H1 (cell line): ENCODE data around the gene COTL1. TPM values are rescaled to one million over a fixed set of nuclear protein-coding genes. Genes with fewer than 3 reads are reported as not detected.

Experiments used
- CTCF ChIA-PET: fragments of 300-600 bp; sonication (Branson Sonifier 250); formaldehyde crosslinking; loops from one replicate; lab custom pipeline; 2021; ENCODE audit not compliant: partially characterized antibody; lab: Charles Lee
- POLR2A ChIA-PET: fragments of 300-600 bp; sonication (Branson Sonifier 250); formaldehyde crosslinking; loops from one replicate; lab custom pipeline; 2021; ENCODE audit warnings: inconsistent platforms; ENCODE audit not compliant: partially characterized antibody; lab: Charles Lee
- DNase-seq, 2 experiments: peaks; one replicate each; pipeline versions ENCODE4 v3.0.0 to v3.0.0-alpha.2; 2010 to 2022; ENCODE audit warnings: low spot score in 2 of 2, low read depth in 1 of 2, mixed read lengths in 1 of 2
- FAIRE-seq: peaks from 2 replicates; lab custom pipeline; 2011; peaks lifted over from hg19 to GRCh38; lab: Jason Lieb, UNC
- H2AFZ ChIP-seq: 2 replicates; pipeline ENCODE4 v1.8.1; 2012; ENCODE audit warnings: low read length, inconsistent platforms
- H2AK5ac ChIP-seq: 2 replicates; pipeline ENCODE4 v1.6.1; 2013; ENCODE audit warnings: low read depth, low read length
- H2BK120ac ChIP-seq: replicated peaks from 2 replicates; pipeline ENCODE3; 2013; ENCODE audit warnings: low read depth, low read length, inconsistent platforms
- H2BK12ac ChIP-seq: 2 replicates; pipeline ENCODE4 v1.6.1; 2013; ENCODE audit warnings: low read depth, low read length
- H2BK15ac ChIP-seq: 2 replicates; pipeline ENCODE4 v1.6.1; 2013; ENCODE audit warnings: low read length
- H2BK20ac ChIP-seq: 2 replicates; pipeline ENCODE4 v1.6.1; 2013; ENCODE audit warnings: low read length
- H2BK5ac ChIP-seq: 2 replicates; pipeline ENCODE4 v1.6.1; 2013; ENCODE audit warnings: low read depth, low read length
- H3K14ac ChIP-seq: 2 replicates; pipeline ENCODE4 v1.6.1; 2013; ENCODE audit warnings: inconsistent platforms; ENCODE audit not compliant: insufficient read length
- H3K18ac ChIP-seq: 2 replicates; pipeline ENCODE4 v1.6.1; 2013; ENCODE audit warnings: low read length; ENCODE audit errors: extremely low read depth
- H3K23ac ChIP-seq: 2 replicates; pipeline ENCODE4 v1.6.1; 2013; ENCODE audit warnings: inconsistent platforms; ENCODE audit not compliant: insufficient read length
- H3K23me2 ChIP-seq: 2 replicates; pipeline ENCODE4 v1.6.1; 2013; ENCODE audit warnings: low read depth, low read length
- H3K27ac ChIP-seq: 2 replicates; pipeline ENCODE4 v1.6.1; 2011; ENCODE audit warnings: low read depth, low read length, inconsistent platforms
- H3K27me3 ChIP-seq, 4 experiments: replicated peaks in 1 of 4; 1 replicate in 1 of 4; 2 replicates in 3 of 4; pipeline versions ENCODE4 v1.6.1 to v1.8.1; 2011 to 2013; ENCODE audit warnings: low read length in 3 of 4, mild to moderate bottlenecking in 3 of 4, inconsistent platforms in 2 of 4, mixed read lengths in 2 of 4, moderate library complexity in 1 of 4; ENCODE audit not compliant: control insufficient read depth in 3 of 4, insufficient read depth in 3 of 4; ENCODE audit errors: extremely low read depth in 1 of 4
- H3K36me3 ChIP-seq, 4 experiments: 2 replicates each; pipeline versions ENCODE4 v1.6.1 to v1.8.1; 2011 to 2013; ENCODE audit warnings: mild to moderate bottlenecking in 4 of 4, low read length in 3 of 4, moderate library complexity in 2 of 4, control low read depth in 1 of 4, inconsistent platforms in 1 of 4; ENCODE audit not compliant: insufficient read depth in 4 of 4, control insufficient read depth in 2 of 4
- H3K4ac ChIP-seq: replicated peaks from 2 replicates; pipeline ENCODE3; 2013; ENCODE audit warnings: low read length, low read depth, mixed read lengths, inconsistent platforms; ENCODE audit not compliant: insufficient read length
- H3K4me1 ChIP-seq, 4 experiments: replicated peaks in 1 of 4; 1 replicate in 1 of 4; 2 replicates in 3 of 4; pipeline versions ENCODE4 v1.6.1 to v1.8.1; 2011 to 2013; ENCODE audit warnings: low read length in 3 of 4, inconsistent platforms in 2 of 4, mixed read lengths in 1 of 4; ENCODE audit not compliant: insufficient read depth in 4 of 4, control insufficient read depth in 3 of 4
- H3K4me2 ChIP-seq, 2 experiments: 2 replicates each; pipeline versions ENCODE4 v1.6.1 to v1.8.1; 2011 to 2013; ENCODE audit warnings: low read depth in 2 of 2, low read length in 2 of 2, control low read depth in 1 of 2, inconsistent platforms in 1 of 2, mild to moderate bottlenecking in 1 of 2; ENCODE audit not compliant: insufficient read depth in 1 of 2
- H3K4me3 ChIP-seq, 4 experiments: fragments of 200-600, 300-600 bp in 1 of 4; sonication (generic), shearing (Covaris generic), sonication (Bioruptor Twin) in 1 of 4; 2 replicates each; pipeline versions ENCODE4 v1.5.1 to v1.8.1; 2011 to 2016; ENCODE audit warnings: low read length in 4 of 4, low read depth in 3 of 4, control low read depth in 2 of 4, inconsistent platforms in 2 of 4, mild to moderate bottlenecking in 2 of 4, mixed read lengths in 1 of 4, moderate library complexity in 1 of 4; ENCODE audit not compliant: insufficient read depth in 2 of 4; ENCODE audit errors: extremely low read depth in 1 of 4
- H3K56ac ChIP-seq: replicated peaks from 2 replicates; pipeline ENCODE3; 2013; ENCODE audit warnings: low read depth, mild to moderate bottlenecking, mixed read lengths, low read length, inconsistent platforms; ENCODE audit not compliant: insufficient read length
- H3K79me1 ChIP-seq: 2 replicates; pipeline ENCODE4 v1.6.1; 2013; ENCODE audit warnings: low read depth, low read length, control low read depth
- H3K79me2 ChIP-seq, 2 experiments: 2 replicates each; pipeline versions ENCODE4 v1.6.1 to v1.8.1; 2012 to 2013; ENCODE audit warnings: low read length in 2 of 2, mild to moderate bottlenecking in 2 of 2, inconsistent platforms in 1 of 2; ENCODE audit not compliant: insufficient read depth in 2 of 2, control insufficient read depth in 1 of 2
- H3K9ac ChIP-seq, 4 experiments: replicated peaks in 1 of 4; 1 replicate in 1 of 4; 2 replicates in 3 of 4; pipeline versions ENCODE4 v1.6.1 to v1.8.1; 2011 to 2013; ENCODE audit warnings: low read depth in 3 of 4, low read length in 3 of 4, control low read depth in 2 of 4, mild to moderate bottlenecking in 2 of 4, moderate library complexity in 2 of 4, inconsistent platforms in 1 of 4; ENCODE audit errors: extremely low read depth in 1 of 4
- H3K9me3 ChIP-seq, 2 experiments: 2 replicates each; pipeline versions ENCODE4 v1.6.1 to v1.8.1; 2012 to 2013; ENCODE audit warnings: mild to moderate bottlenecking in 2 of 2, moderate library complexity in 2 of 2, control low read depth in 1 of 2, inconsistent platforms in 1 of 2, low read depth in 1 of 2, low read length in 1 of 2, mixed read lengths in 1 of 2; ENCODE audit not compliant: insufficient read depth in 2 of 2
- H4K20me1 ChIP-seq, 2 experiments: replicated peaks in 1 of 2; 2 replicates each; pipeline versions ENCODE3 to v1.8.1; 2011 to 2013; ENCODE audit warnings: inconsistent platforms in 2 of 2, low read length in 2 of 2, mild to moderate bottlenecking in 1 of 2; ENCODE audit not compliant: insufficient read depth in 2 of 2, control insufficient read depth in 1 of 2
- H4K5ac ChIP-seq: 2 replicates; pipeline ENCODE4 v1.6.1; 2013; ENCODE audit warnings: low read length, low read depth, mixed read lengths, inconsistent platforms; ENCODE audit not compliant: insufficient read length
- H4K8ac ChIP-seq: 2 replicates; pipeline ENCODE4 v1.8.0; 2013; ENCODE audit warnings: mild to moderate bottlenecking, moderate library complexity, low read length, inconsistent platforms; ENCODE audit not compliant: insufficient read depth; ENCODE audit errors: extremely low read depth
- H4K91ac ChIP-seq: replicated peaks from 2 replicates; pipeline ENCODE3; 2013; ENCODE audit warnings: low read length, mixed read lengths, inconsistent platforms; ENCODE audit not compliant: insufficient read length
- KDM1A ChIP-seq: fragments of 200-600, 300-600 bp; sonication (generic); IDR thresholded peaks from 2 replicates; pipeline ENCODE4 v1.7.1; 2016; ENCODE audit warnings: mild to moderate bottlenecking, low read length, borderline replicate concordance
- TEAD4 ChIP-seq: IDR thresholded peaks from 2 replicates; pipeline ENCODE4 v1.6.1; 2012; ENCODE audit warnings: low read depth, low read length, inconsistent platforms, mixed read lengths
- WGBS, 2 experiments: shearing (Covaris generic) in 1 of 2; methylation state at CpG; one replicate each; pipeline versions ENCODE4 v1.1.6 to v1.1.7; 2013 to 2015; ENCODE audit warnings: low lambda C conversion rate in 2 of 2, mixed read lengths in 2 of 2, inconsistent platforms in 1 of 2, low coverage in 1 of 2, missing lambda C conversion rate in 1 of 2; ENCODE audit not compliant: insufficient replicate concordance in 2 of 2, insufficient coverage in 1 of 2, insufficient read length in 1 of 2; ENCODE audit errors: extremely low coverage in 1 of 2, missing lambda C conversion rate in 1 of 2; 5-methylcytosine and 5-hydroxymethylcytosine counted together
- polyA plus RNA-seq, 7 experiments: library from polyadenylated mRNA; depleted of rRNA in 3 of 7; stranded (reverse) in 5 of 7; unstranded in 2 of 7; fragments of >200 nt in 5 of 7; fragments of 200-250 nt in 2 of 7; gene quantifications; 1 replicate in 5 of 7; 2 replicates in 1 of 7; 4 replicates in 1 of 7; pipeline versions ENCODE4 v1.2.1 to v1.2.3, GENCODE V29; 2011 to 2013; ENCODE audit warnings: missing spikeins in 2 of 7, mixed read lengths in 2 of 7
- total RNA-seq: library from RNA; stranded (reverse); fragmentation: NEBNext Ultra II Directional; extraction: Animal tissue kit (Norgen Biotek cat#: 25700); gene quantifications from 2 replicates; pipeline ENCODE4 v1.2.1, GENCODE V29; 2021

Gene COTL1
- total and polyA plus RNA-seq, 2 of the 8 experiments (the other 6 are each of a cell fraction or from before 2014, with no cell fraction given), result 59.2 to 183 TPM

- no peaks in the 10 kb centered on the region for H3K36me3 ChIP-seq
- peak overlapping the region; percentile 40; the same call in 1 of the 2 replicates for H2BK15ac ChIP-seq
- no peak overlapping the region for H4K8ac ChIP-seq
- peaks cover 4 to 30% (median 16%) of the 10 kb centered on the region in 4 experiments; a peak in 6 of 7 replicates for H3K4me1 ChIP-seq
- 0 out of 2 replicates have a peak, but pooled peaks have one; percentile 46 for TF ChIP-seq KDM1A
- TF ChIP-seq TEAD4, result no peak
- no peak overlapping the region for H2AFZ ChIP-seq
- CTCF ChIA-PET, result interaction anchor here (0.6 to 1.6 kb wide), 10 partner anchors 11 to 91 kb away, joined by 3 to 10 read pairs (median 4); no protein-coding TSS in a partner anchor
- no peak overlapping the region for H3K18ac ChIP-seq
- POLR2A ChIA-PET, result interaction anchor here (0.7 to 2.3 kb wide), 5 partner anchors 20 to 107 kb away, joined by 3 to 7 read pairs (median 5); no protein-coding TSS in a partner anchor
- no peak overlapping the region for H2BK20ac ChIP-seq
- no peak overlapping the region for H2BK5ac ChIP-seq
- no peak overlapping the region for H4K5ac ChIP-seq
- H3K9ac ChIP-seq, result no peak overlapping the region
- WGBS, 2 experiments, result 96% methylated on average over 14 of the region's 14 CpGs; no CpG with 5 or more reads in 1 of the 2 experiments
- no peak overlapping the region for H2AK5ac ChIP-seq
- peaks cover 26 to 34% of the 10 kb centered on the region in 2 experiments for H4K20me1 ChIP-seq
- H2BK120ac ChIP-seq, result no peak overlapping the region
- no peak overlapping the region for H3K23ac ChIP-seq
- H3K9me3 ChIP-seq, result no peaks in the 10 kb centered on the region
- peak overlapping the region; percentile 32; the same call in 1 of the 2 replicates for H2BK12ac ChIP-seq
- H3K79me1 ChIP-seq, result peaks cover 18% of the 10 kb centered on the region
- FAIRE-seq (no peak), DNase-seq (no peak)
- no peak overlapping the region for H3K4me3 ChIP-seq
- no peak overlapping the region for H3K56ac ChIP-seq
- no peaks in the 10 kb centered on the region for H3K23me2 ChIP-seq
- H3K27ac ChIP-seq, result no peak overlapping the region
- H3K4ac ChIP-seq, result no peak overlapping the region
- no peak overlapping the region for H4K91ac ChIP-seq
- peaks cover 0 to 4% (median 1%) of the 10 kb centered on the region in 4 experiments; a peak in 3 of 7 replicates for H3K27me3 ChIP-seq
- peaks cover 5 to 51% of the 10 kb centered on the region in 2 experiments; a peak in 3 of 4 replicates for H3K79me2 ChIP-seq
- no peak overlapping the region for H3K14ac ChIP-seq
- H3K4me2 ChIP-seq, result no peak overlapping the region; a peak in 1 of 4 replicates
Observed at GRCh38 chr16:84596801-84597527, 20.9 kb downstream of the COTL1 start.
